ENCODE data around the gene TRAM2.

Gene TRAM2

GRCh38 chr6:52531834-52532233, 45.0 kb downstream of the TRAM2 start:
- DNase-seq (ENCODE audit: low spot score), result no peak

- no peak for DNase-seq (ENCODE audit: low spot score)
Observed at GRCh38 chr6:52531396-52531795, 45.5 kb downstream of the TRAM2 start.

- DNase-seq (ENCODE audit: low spot score), result no peak
Observed at GRCh38 chr6:52530351-52530750, 46.5 kb downstream of the TRAM2 start.

- DNase-seq (ENCODE audit: low spot score), result no peak
Observed at GRCh38 chr6:52529311-52529710, 47.5 kb downstream of the TRAM2 start.

GRCh38 chr6:52527436-52527835, 49.4 kb downstream of the TRAM2 start:
- DNase-seq (ENCODE audit: low spot score), result no peak

- no peak for DNase-seq (ENCODE audit: low spot score)
Observed at GRCh38 chr6:52526634-52527033, 50.2 kb downstream of the TRAM2 start.

- DNase-seq (ENCODE audit: low spot score), result no peak
Observed at GRCh38 chr6:52524918-52525317, 51.9 kb downstream of the TRAM2 start.

- DNase-seq (ENCODE audit: low spot score), result no peak
Observed at GRCh38 chr6:52523378-52524142, 53.3 kb downstream of the TRAM2 start.

- DNase-seq (ENCODE audit: low spot score), result no peak
Observed at GRCh38 chr6:52522655-52523054, 54.2 kb downstream of the TRAM2 start.

- DNase-seq (ENCODE audit: low spot score), result no peak
Observed at GRCh38 chr6:52522151-52522626, 54.7 kb downstream of the TRAM2 start.

GRCh38 chr6:52519618-52520017, 57.2 kb downstream of the TRAM2 start:
- DNase-seq (ENCODE audit: low spot score), result no peak

- no peak for DNase-seq (ENCODE audit: low spot score)
Observed at GRCh38 chr6:52518279-52518945, 58.4 kb downstream of the TRAM2 start.

GRCh38 chr6:52517502-52518278, 59.2 kb downstream of the TRAM2 start:
- DNase-seq (ENCODE audit: low spot score), result no peak

GRCh38 chr6:52516943-52517342, 59.9 kb downstream of the TRAM2 start:
- no peak for DNase-seq (ENCODE audit: low spot score)

GRCh38 chr6:52516269-52516668, 60.6 kb downstream of the TRAM2 start:
- DNase-seq (ENCODE audit: low spot score), result no peak

- DNase-seq (ENCODE audit: low spot score), result no peak
Observed at GRCh38 chr6:52515219-52515960, 61.5 kb downstream of the TRAM2 start.

GRCh38 chr6:52514514-52514913, 62.3 kb downstream of the TRAM2 start:
- DNase-seq (ENCODE audit: low spot score), result no peak

- no peak for DNase-seq (ENCODE audit: low spot score)
Observed at GRCh38 chr6:52513896-52514295, 63.0 kb downstream of the TRAM2 start.

GRCh38 chr6:52513464-52513863, 63.4 kb downstream of the TRAM2 start:
- DNase-seq (ENCODE audit: low spot score), result no peak

- DNase-seq (ENCODE audit: low spot score), result no peak
Observed at GRCh38 chr6:52512199-52512598, 64.7 kb downstream of the TRAM2 start.

GRCh38 chr6:52511572-52512151, 65.2 kb downstream of the TRAM2 start:
- no peak for DNase-seq (ENCODE audit: low spot score)

GRCh38 chr6:52511163-52511562, 65.7 kb downstream of the TRAM2 start:
- DNase-seq (ENCODE audit: low spot score), result no peak
